ENCODE results near the gene CPS1.

DNA sequence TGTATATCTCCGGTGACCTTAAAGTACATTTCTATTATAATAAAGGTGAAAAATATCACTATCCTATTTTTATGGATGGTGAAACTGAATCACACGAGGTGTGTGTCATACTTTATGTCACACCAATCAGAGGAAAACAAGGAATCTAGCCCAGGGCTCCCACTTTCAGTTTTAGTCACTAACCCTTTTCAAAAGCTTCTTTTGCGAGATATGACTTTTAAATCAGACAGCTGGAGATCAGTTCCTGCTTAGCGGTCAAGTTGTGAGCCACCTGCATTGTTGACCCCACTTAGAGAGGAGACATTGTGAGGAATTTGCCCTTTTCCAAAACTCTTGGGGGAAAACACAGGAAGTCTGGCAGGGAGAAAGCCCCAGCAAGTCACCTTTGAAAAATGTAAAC lies 70.5 kb downstream of the CPS1 start:
- TF ChIP-seq, protein P1, sequence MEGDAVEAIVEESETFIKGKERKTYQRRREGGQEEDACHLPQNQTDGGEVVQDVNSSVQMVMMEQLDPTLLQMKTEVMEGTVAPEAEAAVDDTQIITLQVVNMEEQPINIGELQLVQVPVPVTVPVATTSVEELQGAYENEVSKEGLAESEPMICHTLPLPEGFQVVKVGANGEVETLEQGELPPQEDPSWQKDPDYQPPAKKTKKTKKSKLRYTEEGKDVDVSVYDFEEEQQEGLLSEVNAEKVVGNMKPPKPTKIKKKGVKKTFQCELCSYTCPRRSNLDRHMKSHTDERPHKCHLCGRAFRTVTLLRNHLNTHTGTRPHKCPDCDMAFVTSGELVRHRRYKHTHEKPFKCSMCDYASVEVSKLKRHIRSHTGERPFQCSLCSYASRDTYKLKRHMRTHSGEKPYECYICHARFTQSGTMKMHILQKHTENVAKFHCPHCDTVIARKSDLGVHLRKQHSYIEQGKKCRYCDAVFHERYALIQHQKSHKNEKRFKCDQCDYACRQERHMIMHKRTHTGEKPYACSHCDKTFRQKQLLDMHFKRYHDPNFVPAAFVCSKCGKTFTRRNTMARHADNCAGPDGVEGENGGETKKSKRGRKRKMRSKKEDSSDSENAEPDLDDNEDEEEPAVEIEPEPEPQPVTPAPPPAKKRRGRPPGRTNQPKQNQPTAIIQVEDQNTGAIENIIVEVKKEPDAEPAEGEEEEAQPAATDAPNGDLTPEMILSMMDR (conservative IDR thresholded peaks at IDR 0.05; ENCODE audit: low read depth, low read length): no peak
- no peak for TF ChIP-seq POLR2A (IDR thresholded peaks at IDR 0.05; ENCODE audit: low read depth, low read length)
- no peak for TF ChIP-seq MAFK (IDR thresholded peaks at IDR 0.05; ENCODE audit: low read depth, low read length)

Measured in IMR-90 (cell line).